Activated naive CD8-positive, alpha-beta T cell treated with anti-CD3 and anti-CD28 coated beads, Interleukin-2, amount 50 U/mL, for 16 hours (primary cell): ENCODE data around the gene EIF2AK3.
"Not testable (repeated sequence)": the region's sequence is repeated elsewhere in the genome, so short reads cannot be mapped to it uniquely, and the experiment has no call there.

Experiments
- DNase-seq: peaks from one replicate; pipeline ENCODE4 v3.0.0-alpha.2; 2020; ENCODE audit warnings: low read depth, low spot score

The EIF2AK3 gene

GRCh38 chr2:88627055-88627855, at the start of gene EIF2AK3:
TSS of gene EIF2AK3 (minus strand) at chr2:88627464. CDS start at chr2:88627274, 190 bp downstream.
- DNase-seq = peak; percentile 82

- DNase-seq = no peak
Measured at GRCh38 chr2:88673363-88673762, 46.1 kb upstream of the EIF2AK3 start.

GRCh38 chr2:88671786-88672427, 44.6 kb upstream of the EIF2AK3 start:
- no peak for DNase-seq

- DNase-seq = no peak
Measured at GRCh38 chr2:88669482-88670214, 42.4 kb upstream of the EIF2AK3 start.

- DNase-seq = no peak
Measured at GRCh38 chr2:88668862-88669261, 41.6 kb upstream of the EIF2AK3 start.

GRCh38 chr2:88667219-88667618, 40.0 kb upstream of the EIF2AK3 start:
- DNase-seq = no peak

GRCh38 chr2:88666576-88666975, 39.3 kb upstream of the EIF2AK3 start:
- DNase-seq = no peak

- DNase-seq = no peak
Measured at GRCh38 chr2:88660622-88661021, 33.4 kb upstream of the EIF2AK3 start.

- DNase-seq = no peak
Measured at GRCh38 chr2:88659538-88659915, 32.3 kb upstream of the EIF2AK3 start.

- no peak for DNase-seq
Measured at GRCh38 chr2:88658881-88659537, 31.7 kb upstream of the EIF2AK3 start.

- no peak for DNase-seq
Measured at GRCh38 chr2:88658326-88658725, 31.1 kb upstream of the EIF2AK3 start.

- no peak for DNase-seq
Measured at GRCh38 chr2:88657131-88657530, 29.9 kb upstream of the EIF2AK3 start.

GRCh38 chr2:88656690-88657089, 29.4 kb upstream of the EIF2AK3 start:
- DNase-seq = no peak

- no peak for DNase-seq
Measured at GRCh38 chr2:88654714-88655113, 27.4 kb upstream of the EIF2AK3 start.

- DNase-seq = no peak
Measured at GRCh38 chr2:88651646-88652045, 24.4 kb upstream of the EIF2AK3 start.

- not testable (repeated sequence) for DNase-seq
Measured at GRCh38 chr2:88645291-88645882, 18.1 kb upstream of the EIF2AK3 start.

- no peak for DNase-seq
Measured at GRCh38 chr2:88642278-88642677, 15.0 kb upstream of the EIF2AK3 start.

- no peak for DNase-seq
Measured at GRCh38 chr2:88641330-88641729, 14.1 kb upstream of the EIF2AK3 start.

- DNase-seq = no peak
Measured at GRCh38 chr2:88639865-88640264, 12.6 kb upstream of the EIF2AK3 start.

- no peak for DNase-seq
Measured at GRCh38 chr2:88638743-88639142, 11.5 kb upstream of the EIF2AK3 start.

GRCh38 chr2:88638123-88638650, 10.9 kb upstream of the EIF2AK3 start:
- no peak for DNase-seq
